Cardiac septum (tissue), 1 donor: ENCODE measurements around the gene VWA5A. TPM values are rescaled to one million over a fixed set of nuclear protein-coding genes. Genes with fewer than 3 reads are reported as not detected.

ENCODE experiments used
- DNase-seq: peaks from one replicate; pipeline ENCODE4 v3.0.0-alpha.2; 2020; ENCODE audit warnings: low spot score
- intact Hi-C: fragments of 100-400 bp; cut with DNase I; formaldehyde crosslinking; loops from one replicate; pipeline ENCODE4 v1.14.0; 2022
- total RNA-seq: library from RNA; stranded (reverse); fragmentation: NEBNext Ultra II Directional; extraction: Animal tissue kit (Norgen Biotek cat#: 25700); gene quantifications from one replicate; pipeline ENCODE4 v1.2.1, GENCODE V29; 2021
- donor health status: DM: no; HTN: no; CAD: no.

VWA5A gene
- total RNA-seq, 1 donor from 2014 or later, result 4.3 TPM

DNA sequence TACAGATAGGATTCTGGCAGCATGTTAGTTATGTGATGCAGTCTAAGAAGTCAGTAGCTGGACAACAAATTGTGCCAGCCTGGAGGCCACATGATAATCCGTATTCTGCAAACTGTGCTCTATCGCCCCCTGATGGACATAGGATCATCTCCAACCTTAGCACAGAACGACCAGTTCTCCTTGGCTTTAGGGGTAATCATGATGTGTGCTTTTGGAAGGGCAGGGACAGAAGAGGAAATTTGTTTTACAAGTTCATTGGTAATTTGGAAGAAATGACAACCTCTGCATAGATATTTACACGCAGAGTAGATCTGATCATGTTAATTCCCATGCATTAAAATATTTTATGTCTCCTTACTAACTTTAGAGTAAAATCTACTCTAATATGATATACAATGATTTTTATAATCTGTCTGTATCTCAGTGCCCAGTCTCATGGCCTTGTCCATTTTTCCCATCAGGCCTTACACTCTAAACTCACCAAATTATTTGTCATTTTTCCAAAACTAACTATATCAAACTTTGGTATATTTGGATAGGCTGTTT, 80.0 kb downstream of the VWA5A start:
- no peak for DNase-seq

More for the DNA sequence above, 80.0 kb downstream of the VWA5A start:
- intact Hi-C loops, result no loop called here

Other genes with a start within 250 kb of the VWA5A start
- not detected for gene TMEM225, start 229.8 kb upstream of the VWA5A start, total RNA-seq
- gene OR8D4, start 213.3 kb upstream of the VWA5A start, total RNA-seq, result not detected
- gene OR4D5, start 175.8 kb upstream of the VWA5A start, total RNA-seq, result not detected
- not detected for gene OR6T1, start 171.6 kb upstream of the VWA5A start, total RNA-seq
- not detected for gene OR10S1, start 137.7 kb upstream of the VWA5A start, total RNA-seq
- gene OR10G6, start 120.3 kb upstream of the VWA5A start, total RNA-seq, result not detected
- gene OR10G4, start 102.5 kb upstream of the VWA5A start, total RNA-seq, result not detected
- gene OR10G9, start 92.4 kb upstream of the VWA5A start, total RNA-seq, result not detected
- gene OR10G8, start 88.7 kb upstream of the VWA5A start, total RNA-seq, result not detected
- gene OR10G7, start 74.1 kb upstream of the VWA5A start, total RNA-seq, result not detected
- gene OR10D3, start 67.9 kb downstream of the VWA5A start, total RNA-seq, result not detected
- gene OR8G1, start 125.6 kb downstream of the VWA5A start, total RNA-seq, result not detected
- gene OR8G5, start 140.9 kb downstream of the VWA5A start, total RNA-seq, result not detected
- gene OR8D1, start 198.5 kb downstream of the VWA5A start, total RNA-seq, result not detected
- not detected for gene OR8D2, start 204.7 kb downstream of the VWA5A start, total RNA-seq